HepG2 (cell line): Measurements from ENCODE around the gene CD151. TPM values are rescaled to one million over a fixed set of nuclear protein-coding genes. Genes with fewer than 3 reads are reported as not detected.

Experiments
- CENPT ChIP-seq: sonication (generic); formaldehyde crosslinking; IDR thresholded peaks from 2 replicates; pipeline ENCODE4 v1.8.0; 2022; ENCODE audit warnings: low read depth, mild to moderate bottlenecking, moderate library complexity, missing genetic modification reagents
- ESRRA ChIP-seq: sonication (generic); formaldehyde crosslinking; IDR thresholded peaks from 2 replicates; pipeline ENCODE4 v1.5.1; 2020; ENCODE audit warnings: mild to moderate bottlenecking, low read depth, missing genetic modification reagents
- MIER2 ChIP-seq: IDR thresholded peaks from 2 replicates; pipeline ENCODE4 v1.6.1; 2016; ENCODE audit warnings: missing biosample characterization, missing genetic modification reagents
- NFKB2 ChIP-seq: sonication (generic); formaldehyde crosslinking; IDR thresholded peaks from 2 replicates; pipeline ENCODE4 v1.4.0; 2020; ENCODE audit warnings: missing genetic modification reagents, borderline replicate concordance
- SMYD3 ChIP-seq: sonication (generic); formaldehyde crosslinking; IDR thresholded peaks from 2 replicates; pipeline ENCODE4 v1.8.1; 2023; ENCODE audit warnings: mild to moderate bottlenecking, missing genetic modification reagents
- TRIM24 ChIP-seq: sonication (generic); formaldehyde crosslinking; IDR thresholded peaks from 2 replicates; pipeline ENCODE4 v1.8.0; 2022; ENCODE audit warnings: mild to moderate bottlenecking, missing genetic modification reagents
- ZBTB7A ChIP-seq: sonication (generic); formaldehyde crosslinking; IDR thresholded peaks from 2 replicates; pipeline ENCODE4 v1.8.0; 2022; ENCODE audit warnings: mild to moderate bottlenecking, missing genetic modification reagents
- ZNF205 ChIP-seq: IDR thresholded peaks from 2 replicates; pipeline ENCODE4 v1.6.1; 2018; ENCODE audit warnings: missing biosample characterization, missing genetic modification reagents
- ZNF225 ChIP-seq: sonication (generic); formaldehyde crosslinking; IDR thresholded peaks from 2 replicates; pipeline ENCODE4 v1.4.0; 2020; ENCODE audit warnings: mild to moderate bottlenecking, missing genetic modification reagents
- ZNF367 ChIP-seq: sonication (generic); formaldehyde crosslinking; IDR thresholded peaks from 2 replicates; pipeline ENCODE4 v1.4.0; 2020; ENCODE audit warnings: missing genetic modification reagents, borderline replicate concordance
- ZNF430 ChIP-seq: sonication (generic); formaldehyde crosslinking; IDR thresholded peaks from 2 replicates; pipeline ENCODE4 v1.9.0; 2021; ENCODE audit warnings: mild to moderate bottlenecking, missing genetic modification reagents
- ZNF577 ChIP-seq: sonication (generic); formaldehyde crosslinking; IDR thresholded peaks from 2 replicates; pipeline ENCODE4 v1.4.0; 2020; ENCODE audit warnings: mild to moderate bottlenecking, low read depth, missing genetic modification reagents, borderline replicate concordance
- ZNF737 ChIP-seq: sonication (generic); formaldehyde crosslinking; IDR thresholded peaks from 2 replicates; pipeline ENCODE4 v1.5.0; 2020; ENCODE audit warnings: missing genetic modification reagents, mild to moderate bottlenecking, borderline replicate concordance
- ZZZ3 ChIP-seq: sonication (generic); formaldehyde crosslinking; IDR thresholded peaks from 2 replicates; pipeline ENCODE4 v1.4.0; 2020; ENCODE audit warnings: missing genetic modification reagents, mild to moderate bottlenecking, borderline replicate concordance
- polyA plus RNA-seq, 8 experiments: library from polyadenylated mRNA; depleted of rRNA in 3 of 8; stranded (reverse) in 7 of 8; unstranded in 1 of 8; fragments of >200 nt; fragmentation: Illumina TruSeq in 4 of 8; extraction: Trizol in 4 of 8; gene quantifications; 2 replicates each; pipeline versions ENCODE4 v1.2.1 to v1.2.3, GENCODE V29; 2011 to 2016; ENCODE audit warnings: low read depth in 4 of 8, missing spikeins in 1 of 8, mixed read lengths in 1 of 8; ENCODE audit not compliant: insufficient read depth in 1 of 8
- total RNA-seq, 5 experiments: library from RNA; depleted of rRNA; stranded (reverse); fragments of >200 nt; fragmentation: Illumina TruSeq; extraction: Trizol; gene quantifications; 2 replicates each; pipeline ENCODE4 v1.2.3, GENCODE V29; 2016; ENCODE audit warnings: low read depth in 1 of 5
- TF ChIP-seq, protein P1 (sequence below): sonication (generic); formaldehyde crosslinking; IDR thresholded peaks from 2 replicates; pipeline ENCODE4 v1.4.0; 2020; ENCODE audit warnings: missing genetic modification reagents
- TF ChIP-seq, protein P2 (sequence below): sonication (generic); formaldehyde crosslinking; IDR thresholded peaks from 2 replicates; pipeline ENCODE4 v1.8.1; 2023; ENCODE audit warnings: mild to moderate bottlenecking, missing genetic modification reagents, borderline replicate concordance
- TF ChIP-seq, protein P3 (sequence below): sonication (generic); formaldehyde crosslinking; IDR thresholded peaks from 2 replicates; pipeline ENCODE4 v1.5.1; 2020; ENCODE audit warnings: mild to moderate bottlenecking, missing genetic modification reagents, moderate library complexity
- TF ChIP-seq, protein P4 (sequence below): sonication (generic); formaldehyde crosslinking; IDR thresholded peaks from 2 replicates; pipeline ENCODE4 v1.4.0; 2020; ENCODE audit warnings: missing genetic modification reagents, borderline replicate concordance
- TF ChIP-seq, protein P5 (sequence below): sonication (generic); formaldehyde crosslinking; IDR thresholded peaks from 2 replicates; pipeline ENCODE4 v1.9.0; 2022; ENCODE audit warnings: low read depth, missing genetic modification reagents

Gene CD151
- total and polyA plus RNA-seq, 2 of the 13 experiments (the other 11 are each of a cell fraction or from before 2014, with no cell fraction given): 125 to 197 TPM

DNA sequence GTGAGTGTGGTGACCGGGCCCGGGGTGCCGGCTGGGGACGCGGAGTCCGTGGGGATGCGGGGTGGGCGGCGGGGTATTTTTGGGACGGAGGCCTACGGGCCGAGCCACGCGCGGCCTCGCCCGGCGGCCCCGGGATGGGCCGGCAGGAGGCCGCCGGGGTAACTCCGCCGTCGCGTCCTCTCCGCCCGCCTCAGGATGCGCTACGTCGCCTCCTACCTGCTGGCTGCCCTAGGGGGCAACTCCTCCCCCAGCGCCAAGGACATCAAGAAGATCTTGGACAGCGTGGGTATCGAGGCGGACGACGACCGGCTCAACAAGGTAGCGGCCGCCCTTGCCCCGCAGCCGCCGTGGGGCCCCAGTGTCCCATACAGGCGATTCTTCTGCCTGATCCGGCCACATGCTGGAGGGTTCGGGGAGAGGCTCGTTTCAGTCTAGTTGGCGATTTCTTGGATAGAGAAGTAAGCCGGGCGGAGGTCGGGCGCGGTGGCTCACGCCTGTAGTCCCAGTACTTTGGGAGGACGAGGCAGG, 22.6 kb upstream of the CD151 start (continued):
- TF ChIP-seq, protein P1, sequence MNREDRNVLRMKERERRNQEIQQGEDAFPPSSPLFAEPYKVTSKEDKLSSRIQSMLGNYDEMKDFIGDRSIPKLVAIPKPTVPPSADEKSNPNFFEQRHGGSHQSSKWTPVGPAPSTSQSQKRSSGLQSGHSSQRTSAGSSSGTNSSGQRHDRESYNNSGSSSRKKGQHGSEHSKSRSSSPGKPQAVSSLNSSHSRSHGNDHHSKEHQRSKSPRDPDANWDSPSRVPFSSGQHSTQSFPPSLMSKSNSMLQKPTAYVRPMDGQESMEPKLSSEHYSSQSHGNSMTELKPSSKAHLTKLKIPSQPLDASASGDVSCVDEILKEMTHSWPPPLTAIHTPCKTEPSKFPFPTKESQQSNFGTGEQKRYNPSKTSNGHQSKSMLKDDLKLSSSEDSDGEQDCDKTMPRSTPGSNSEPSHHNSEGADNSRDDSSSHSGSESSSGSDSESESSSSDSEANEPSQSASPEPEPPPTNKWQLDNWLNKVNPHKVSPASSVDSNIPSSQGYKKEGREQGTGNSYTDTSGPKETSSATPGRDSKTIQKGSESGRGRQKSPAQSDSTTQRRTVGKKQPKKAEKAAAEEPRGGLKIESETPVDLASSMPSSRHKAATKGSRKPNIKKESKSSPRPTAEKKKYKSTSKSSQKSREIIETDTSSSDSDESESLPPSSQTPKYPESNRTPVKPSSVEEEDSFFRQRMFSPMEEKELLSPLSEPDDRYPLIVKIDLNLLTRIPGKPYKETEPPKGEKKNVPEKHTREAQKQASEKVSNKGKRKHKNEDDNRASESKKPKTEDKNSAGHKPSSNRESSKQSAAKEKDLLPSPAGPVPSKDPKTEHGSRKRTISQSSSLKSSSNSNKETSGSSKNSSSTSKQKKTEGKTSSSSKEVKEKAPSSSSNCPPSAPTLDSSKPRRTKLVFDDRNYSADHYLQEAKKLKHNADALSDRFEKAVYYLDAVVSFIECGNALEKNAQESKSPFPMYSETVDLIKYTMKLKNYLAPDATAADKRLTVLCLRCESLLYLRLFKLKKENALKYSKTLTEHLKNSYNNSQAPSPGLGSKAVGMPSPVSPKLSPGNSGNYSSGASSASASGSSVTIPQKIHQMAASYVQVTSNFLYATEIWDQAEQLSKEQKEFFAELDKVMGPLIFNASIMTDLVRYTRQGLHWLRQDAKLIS: no peak
- TF ChIP-seq ESRRA (CRISPR knock-in tag) (0 out of 2 replicates have a peak, but pooled peaks have one; percentile 9), SMYD3 (CRISPR knock-in tag) (no peak), ZNF225 (CRISPR knock-in tag) (0 out of 2 replicates have a peak, but pooled peaks have one; percentile 40), ZNF577 (CRISPR knock-in tag) (no peak), ZNF737 (CRISPR knock-in tag) (no peak), ZNF205 (CRISPR knock-in tag) (no peak), ZNF430 (no peak), ZBTB7A (peak; percentile 58; the same call in 1 of the 2 replicates), NFKB2 (0 out of 2 replicates have a peak, but pooled peaks have one; percentile 8), CENPT (CRISPR knock-in tag) (no peak), ZZZ3 (CRISPR knock-in tag) (no peak), MIER2 (CRISPR knock-in tag) (no peak), ZNF367 (CRISPR knock-in tag) (no peak), TRIM24 (CRISPR knock-in tag) (no peak)
- TF ChIP-seq, protein P2, sequence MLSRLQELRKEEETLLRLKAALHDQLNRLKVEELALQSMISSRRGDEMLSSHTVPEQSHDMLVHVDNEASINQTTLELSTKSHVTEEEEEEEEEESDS: no peak
- TF ChIP-seq, protein P3, sequence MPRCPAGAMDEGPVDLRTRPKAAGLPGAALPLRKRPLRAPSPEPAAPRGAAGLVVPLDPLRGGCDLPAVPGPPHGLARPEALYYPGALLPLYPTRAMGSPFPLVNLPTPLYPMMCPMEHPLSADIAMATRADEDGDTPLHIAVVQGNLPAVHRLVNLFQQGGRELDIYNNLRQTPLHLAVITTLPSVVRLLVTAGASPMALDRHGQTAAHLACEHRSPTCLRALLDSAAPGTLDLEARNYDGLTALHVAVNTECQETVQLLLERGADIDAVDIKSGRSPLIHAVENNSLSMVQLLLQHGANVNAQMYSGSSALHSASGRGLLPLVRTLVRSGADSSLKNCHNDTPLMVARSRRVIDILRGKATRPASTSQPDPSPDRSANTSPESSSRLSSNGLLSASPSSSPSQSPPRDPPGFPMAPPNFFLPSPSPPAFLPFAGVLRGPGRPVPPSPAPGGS: no peak
- TF ChIP-seq, protein P4, sequence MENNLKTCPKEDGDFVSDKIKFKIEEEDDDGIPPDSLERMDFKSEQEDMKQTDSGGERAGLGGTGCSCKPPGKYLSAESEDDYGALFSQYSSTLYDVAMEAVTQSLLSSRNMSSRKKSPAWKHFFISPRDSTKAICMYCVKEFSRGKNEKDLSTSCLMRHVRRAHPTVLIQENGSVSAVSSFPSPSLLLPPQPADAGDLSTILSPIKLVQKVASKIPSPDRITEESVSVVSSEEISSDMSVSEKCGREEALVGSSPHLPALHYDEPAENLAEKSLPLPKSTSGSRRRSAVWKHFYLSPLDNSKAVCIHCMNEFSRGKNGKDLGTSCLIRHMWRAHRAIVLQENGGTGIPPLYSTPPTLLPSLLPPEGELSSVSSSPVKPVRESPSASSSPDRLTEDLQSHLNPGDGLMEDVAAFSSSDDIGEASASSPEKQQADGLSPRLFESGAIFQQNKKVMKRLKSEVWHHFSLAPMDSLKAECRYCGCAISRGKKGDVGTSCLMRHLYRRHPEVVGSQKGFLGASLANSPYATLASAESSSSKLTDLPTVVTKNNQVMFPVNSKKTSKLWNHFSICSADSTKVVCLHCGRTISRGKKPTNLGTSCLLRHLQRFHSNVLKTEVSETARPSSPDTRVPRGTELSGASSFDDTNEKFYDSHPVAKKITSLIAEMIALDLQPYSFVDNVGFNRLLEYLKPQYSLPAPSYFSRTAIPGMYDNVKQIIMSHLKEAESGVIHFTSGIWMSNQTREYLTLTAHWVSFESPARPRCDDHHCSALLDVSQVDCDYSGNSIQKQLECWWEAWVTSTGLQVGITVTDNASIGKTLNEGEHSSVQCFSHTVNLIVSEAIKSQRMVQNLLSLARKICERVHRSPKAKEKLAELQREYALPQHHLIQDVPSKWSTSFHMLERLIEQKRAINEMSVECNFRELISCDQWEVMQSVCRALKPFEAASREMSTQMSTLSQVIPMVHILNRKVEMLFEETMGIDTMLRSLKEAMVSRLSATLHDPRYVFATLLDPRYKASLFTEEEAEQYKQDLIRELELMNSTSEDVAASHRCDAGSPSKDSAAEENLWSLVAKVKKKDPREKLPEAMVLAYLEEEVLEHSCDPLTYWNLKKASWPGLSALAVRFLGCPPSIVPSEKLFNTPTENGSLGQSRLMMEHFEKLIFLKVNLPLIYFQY (CRISPR knock-in tag): no peak
- TF ChIP-seq, protein P5, sequence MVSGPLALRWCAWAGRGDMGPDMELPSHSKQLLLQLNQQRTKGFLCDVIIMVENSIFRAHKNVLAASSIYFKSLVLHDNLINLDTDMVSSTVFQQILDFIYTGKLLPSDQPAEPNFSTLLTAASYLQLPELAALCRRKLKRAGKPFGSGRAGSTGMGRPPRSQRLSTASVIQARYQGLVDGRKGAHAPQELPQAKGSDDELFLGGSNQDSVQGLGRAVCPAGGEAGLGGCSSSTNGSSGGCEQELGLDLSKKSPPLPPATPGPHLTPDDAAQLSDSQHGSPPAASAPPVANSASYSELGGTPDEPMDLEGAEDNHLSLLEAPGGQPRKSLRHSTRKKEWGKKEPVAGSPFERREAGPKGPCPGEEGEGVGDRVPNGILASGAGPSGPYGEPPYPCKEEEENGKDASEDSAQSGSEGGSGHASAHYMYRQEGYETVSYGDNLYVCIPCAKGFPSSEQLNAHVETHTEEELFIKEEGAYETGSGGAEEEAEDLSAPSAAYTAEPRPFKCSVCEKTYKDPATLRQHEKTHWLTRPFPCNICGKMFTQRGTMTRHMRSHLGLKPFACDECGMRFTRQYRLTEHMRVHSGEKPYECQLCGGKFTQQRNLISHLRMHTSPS: no peak
